ENCODE results near the gene ARHGAP26. TPM values are rescaled to one million over a fixed set of nuclear protein-coding genes. Genes with fewer than 3 reads are reported as not detected.

The ARHGAP26 gene
- polyA plus RNA-seq, 3 donors: 26.5 to 56.8 (median 28.7) TPM

GRCh38 chr5:142756576-142756975, 13.6 kb upstream of the ARHGAP26 start:
- Mint-ChIP-seq H3K36me3 (no peaks in the 10 kb centered on the region), H3K4me3 (no peak overlapping the region), H3K27me3 (ENCODE audit: low read depth in 3 of 3) (peaks cover 0 to 4% (median 0%) of the 10 kb centered on the region in 3 donors), H3K9me3 (no peaks in the 10 kb centered on the region), H3K27ac (no peak overlapping the region), H3K4me1 (peaks cover 37% of the 10 kb centered on the region)
- H2AFZ ChIP-seq (ENCODE audit: insufficient read depth, low read depth, low read length, poor library complexity, severe bottlenecking): no peak overlapping the region
- H3K79me2 ChIP-seq (ENCODE audit: insufficient read depth, low read length): no peaks in the 10 kb centered on the region
- H3K4me1 ChIP-seq (ENCODE audit: control insufficient read depth in 1 of 2, insufficient read depth in 2 of 2, low read length in 2 of 2): peaks cover 21 to 24% of the 10 kb centered on the region in 2 donors
- TF ChIP-seq CTCF (IDR thresholded peaks at IDR 0.05): no peak
- no peaks in the 10 kb centered on the region for H3K9me3 ChIP-seq (replicated peaks in 1 of 2; ENCODE audit: control insufficient read depth in 1 of 2, insufficient read depth in 1 of 2, low read length in 2 of 2)
- no peaks in the 10 kb centered on the region for H3K36me3 ChIP-seq (replicated peaks in 1 of 2; ENCODE audit: control insufficient read depth in 1 of 2, insufficient read depth in 2 of 2, low read length in 2 of 2)
- no peaks in the 10 kb centered on the region for H4K20me1 ChIP-seq (ENCODE audit: insufficient read depth, low read length)
- no peak overlapping the region for H3K27ac ChIP-seq (ENCODE audit: low read depth in 1 of 2, low read length in 2 of 2)
- intact Hi-C loops (cut with micrococcal nuclease): no loop called here
- H3K27me3 ChIP-seq (ENCODE audit: control insufficient read depth in 2 of 2, insufficient read depth in 2 of 2, low read length in 2 of 2): no peaks in the 10 kb centered on the region
- WGBS (ENCODE audit: insufficient coverage): no CpG with 5 or more reads among the region's 3 CpGs
- H3K9ac ChIP-seq (ENCODE audit: insufficient read depth, low read length, poor library complexity, severe bottlenecking): no peak overlapping the region
- no peak overlapping the region for H3K4me2 ChIP-seq (replicated peaks; ENCODE audit: extremely low read depth, low read length, poor library complexity, severe bottlenecking)
- DNase-seq: no peak
- H3K4me3 ChIP-seq (replicated peaks in 1 of 3; ENCODE audit: low read depth in 2 of 3, low read length in 3 of 3): no peak overlapping the region

GRCh38 chr5:142757564-142757963, 12.6 kb upstream of the ARHGAP26 start:
- H3K27ac Mint-ChIP-seq: peak overlapping the region; percentile 62 to 88 (median 85)
- Histone ChIP-seq H3K27ac (ENCODE audit: low read depth in 1 of 2, low read length in 2 of 2) (peak overlapping the region; percentile 12 to 21), H2AFZ (ENCODE audit: insufficient read depth, low read depth, low read length, poor library complexity, severe bottlenecking) (no peak overlapping the region), H3K27me3 (ENCODE audit: control insufficient read depth in 2 of 2, insufficient read depth in 2 of 2, low read length in 2 of 2) (no peaks in the 10 kb centered on the region), H3K4me3 (replicated peaks in 1 of 3; ENCODE audit: low read depth in 2 of 3, low read length in 3 of 3) (peak overlapping the region in 1 of 3 experiments; percentile 20), H3K79me2 (ENCODE audit: insufficient read depth, low read length) (no peaks in the 10 kb centered on the region), H3K4me1 (ENCODE audit: control insufficient read depth in 1 of 2, insufficient read depth in 2 of 2, low read length in 2 of 2) (peaks cover 27 to 30% of the 10 kb centered on the region in 2 donors), H3K9ac (ENCODE audit: insufficient read depth, low read length, poor library complexity, severe bottlenecking) (no peak overlapping the region), H4K20me1 (ENCODE audit: insufficient read depth, low read length) (no peaks in the 10 kb centered on the region), H3K36me3 (replicated peaks in 1 of 2; ENCODE audit: control insufficient read depth in 1 of 2, insufficient read depth in 2 of 2, low read length in 2 of 2) (no peaks in the 10 kb centered on the region), H3K9me3 (replicated peaks in 1 of 2; ENCODE audit: control insufficient read depth in 1 of 2, insufficient read depth in 1 of 2, low read length in 2 of 2) (no peaks in the 10 kb centered on the region), H3K4me2 (replicated peaks; ENCODE audit: extremely low read depth, low read length, poor library complexity, severe bottlenecking) (peak overlapping the region; percentile 24)
- H3K27me3 Mint-ChIP-seq (ENCODE audit: low read depth in 3 of 3): peaks cover 0 to 4% (median 0%) of the 10 kb centered on the region in 3 donors
- no peak for DNase-seq
- no peaks in the 10 kb centered on the region for H3K36me3 Mint-ChIP-seq
- peak overlapping the region in 1 of 2 donors; percentile 6 for H3K4me3 Mint-ChIP-seq
- intact Hi-C loops (cut with micrococcal nuclease): no loop called here
- 67% methylated on average over 1 of the region's 4 CpGs for WGBS (ENCODE audit: insufficient coverage)
- no peak for TF ChIP-seq CTCF (IDR thresholded peaks at IDR 0.05)
- no peaks in the 10 kb centered on the region for H3K9me3 Mint-ChIP-seq
- H3K4me1 Mint-ChIP-seq: peaks cover 43% of the 10 kb centered on the region
